Transverse colon (tissue), 4 donors: ENCODE measurements around the gene CHP1.

Source experiments
- EP300 ChIP-seq: sonication (generic); formaldehyde crosslinking; IDR thresholded peaks from one replicate; pipeline ENCODE4 v1.6.1; 2017; ENCODE audit warnings: antibody characterized with exemption, low read depth
- POLR2A ChIP-seq: fragments of 450-650 bp; IDR thresholded peaks from one replicate; pipeline ENCODE4 v1.6.1; 2016; ENCODE audit warnings: antibody characterized with exemption, mild to moderate bottlenecking, moderate library complexity
- POLR2AphosphoS5 ChIP-seq, 3 donors: sonication (generic); formaldehyde crosslinking; IDR thresholded peaks; one replicate each; pipeline ENCODE4 v1.6.1; 2016; ENCODE audit warnings: antibody characterized with exemption in 3 of 3
- TF ChIP-seq, protein P1 (sequence below), 5 experiments: fragments of 200-600 bp in 3 of 5; fragments of 450-650 bp in 2 of 5; sonication (generic) in 3 of 5; IDR thresholded peaks; 1 replicate in 2 of 5; 2 replicates in 3 of 5; pipeline ENCODE4 v1.5.1; 2016 to 2017; ENCODE audit warnings: antibody characterized with exemption in 5 of 5, inconsistent platforms in 3 of 5, mild to moderate bottlenecking in 2 of 5, moderate library complexity in 1 of 5

DNA sequence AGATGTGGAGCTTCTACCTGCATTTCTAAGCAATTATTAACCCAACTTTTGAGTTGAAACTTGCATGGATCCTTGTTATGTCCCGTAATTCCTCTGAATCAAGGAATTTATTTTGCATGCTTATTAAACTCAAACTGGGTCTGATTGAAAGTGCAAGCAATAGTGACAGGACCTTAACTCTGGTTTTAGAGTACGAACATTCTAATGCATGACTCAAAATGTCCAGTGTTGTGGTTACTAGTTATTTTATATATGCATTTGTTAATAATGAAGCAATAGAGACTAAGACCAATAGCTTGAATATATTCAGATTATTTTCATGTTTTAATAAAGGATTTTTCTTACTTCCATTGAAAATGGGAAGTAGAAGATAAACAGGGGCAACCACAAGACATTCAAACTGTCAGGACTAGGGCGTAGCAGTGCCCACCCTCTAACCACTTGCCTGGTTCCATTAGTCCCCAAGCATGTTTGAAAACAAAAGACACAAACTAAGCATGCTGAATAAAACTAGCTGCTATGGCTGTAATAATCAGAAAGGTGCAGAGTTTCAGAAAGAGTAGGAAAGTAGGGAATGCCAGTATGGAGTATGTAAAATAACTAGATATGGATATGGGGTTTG lies 73.2 kb downstream of the CHP1 start:
- TF ChIP-seq EP300 (no peak), POLR2A (no peak), POLR2AphosphoS5 (IDR thresholded peaks at IDR 0.05) (no peak)
- TF ChIP-seq, protein P1, sequence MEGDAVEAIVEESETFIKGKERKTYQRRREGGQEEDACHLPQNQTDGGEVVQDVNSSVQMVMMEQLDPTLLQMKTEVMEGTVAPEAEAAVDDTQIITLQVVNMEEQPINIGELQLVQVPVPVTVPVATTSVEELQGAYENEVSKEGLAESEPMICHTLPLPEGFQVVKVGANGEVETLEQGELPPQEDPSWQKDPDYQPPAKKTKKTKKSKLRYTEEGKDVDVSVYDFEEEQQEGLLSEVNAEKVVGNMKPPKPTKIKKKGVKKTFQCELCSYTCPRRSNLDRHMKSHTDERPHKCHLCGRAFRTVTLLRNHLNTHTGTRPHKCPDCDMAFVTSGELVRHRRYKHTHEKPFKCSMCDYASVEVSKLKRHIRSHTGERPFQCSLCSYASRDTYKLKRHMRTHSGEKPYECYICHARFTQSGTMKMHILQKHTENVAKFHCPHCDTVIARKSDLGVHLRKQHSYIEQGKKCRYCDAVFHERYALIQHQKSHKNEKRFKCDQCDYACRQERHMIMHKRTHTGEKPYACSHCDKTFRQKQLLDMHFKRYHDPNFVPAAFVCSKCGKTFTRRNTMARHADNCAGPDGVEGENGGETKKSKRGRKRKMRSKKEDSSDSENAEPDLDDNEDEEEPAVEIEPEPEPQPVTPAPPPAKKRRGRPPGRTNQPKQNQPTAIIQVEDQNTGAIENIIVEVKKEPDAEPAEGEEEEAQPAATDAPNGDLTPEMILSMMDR (IDR thresholded peaks at IDR 0.05), result no peak
